Measurements from ENCODE around the gene TEX19. TPM values are rescaled to one million over a fixed set of nuclear protein-coding genes. Genes with fewer than 3 reads are reported as not detected.

TEX19 gene
- total and polyA plus RNA-seq, 9 of the 15 experiments (the other 6 are each of a cell fraction or from before 2014, with no cell fraction given): 0.10 to 4.9 (median 1.9) TPM

DNA sequence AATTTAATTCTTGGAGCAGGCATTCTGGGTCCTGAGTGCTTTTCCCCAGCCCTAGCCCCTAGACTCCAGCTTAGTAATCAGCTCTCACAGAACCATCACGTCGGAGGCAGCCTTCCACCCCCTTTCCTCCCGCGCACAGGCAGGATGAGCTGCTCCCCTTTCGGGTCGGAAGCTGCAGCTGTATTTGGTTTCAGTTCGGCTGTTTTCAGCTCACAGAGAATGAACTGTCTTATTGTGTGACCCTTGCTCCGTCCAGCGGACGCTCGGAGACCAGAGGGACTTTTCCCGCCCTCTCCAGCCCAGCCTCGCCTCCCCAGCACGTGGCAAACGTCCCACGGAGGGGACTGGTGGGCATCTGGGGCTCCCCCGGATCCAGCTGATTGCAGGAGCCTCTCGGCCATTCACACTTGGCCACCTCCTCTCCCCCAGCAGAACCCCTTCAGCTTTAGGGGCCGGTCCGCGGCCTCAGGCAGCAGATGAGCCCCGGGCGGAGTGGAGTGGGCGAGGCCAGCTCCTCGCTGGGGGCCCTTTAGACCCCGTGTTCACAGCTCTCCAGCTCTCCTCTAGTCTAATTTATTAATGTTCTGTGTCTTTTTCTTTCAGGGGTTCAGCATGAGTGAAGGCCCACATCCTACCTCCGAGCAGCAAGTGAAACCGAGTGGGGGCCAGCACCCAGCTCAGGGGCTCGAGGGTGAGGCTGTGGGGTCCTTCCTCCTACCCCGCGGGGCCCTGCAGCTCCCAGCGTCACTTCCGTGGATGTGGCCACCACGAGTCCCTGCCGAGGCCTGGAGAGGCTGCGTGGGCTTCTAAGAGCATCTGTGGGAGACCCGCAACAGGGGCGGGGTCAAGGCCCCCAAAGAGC, 11.7 kb downstream of the TEX19 start:
- DNase-seq (ENCODE audit: extremely low read depth in 1 of 4, low spot score in 3 of 4) (no peak), FAIRE-seq (no peak), ATAC-seq (no peak)
- no peaks in the 10 kb centered on the region for H3K79me2 ChIP-seq (ENCODE audit: control insufficient read depth, insufficient read depth, low read length)
- WGBS (ENCODE audit: insufficient coverage, low coverage, missing lambda C conversion rate): 77% methylated on average over 34 of the region's 38 CpGs
- H3K4me2 ChIP-seq (ENCODE audit: insufficient read depth, low read length): no peak overlapping the region
- intact Hi-C loops (cut with micrococcal nuclease): no loop called here
- peaks cover 9 to 41% of the 10 kb centered on the region in 2 experiments; a peak in 4 of 5 replicates for H3K4me1 ChIP-seq (replicated peaks in 1 of 2; ENCODE audit: control insufficient read depth in 2 of 2, insufficient read depth in 2 of 2, low read length in 2 of 2)
- ChIA-PET CTCF (ENCODE audit: low intra/inter-chr PET ratio) (no interaction called here), POLR2A (interaction anchor here (0.6 to 1.1 kb wide), 4 partner anchors 8 to 368 kb away, joined by 3 to 5 read pairs (median 3); no protein-coding TSS in a partner anchor)
- no peaks in the 10 kb centered on the region for H3K9me1 ChIP-seq (ENCODE audit: control insufficient read depth, insufficient read depth, low read length)
- H3K27ac ChIP-seq (ENCODE audit: extremely low read depth, low read depth, low read length): no peak overlapping the region
- H2AFZ ChIP-seq (ENCODE audit: low read depth, low read length): peak overlapping the region; percentile 56; the same call in 1 of the 2 replicates
- H4K20me1 ChIP-seq (replicated peaks; ENCODE audit: control insufficient read depth, insufficient read depth, low read length): no peaks in the 10 kb centered on the region
- H3K4me3 ChIP-seq: no peak overlapping the region
- no peaks in the 10 kb centered on the region for H3K9me3 ChIP-seq (replicated peaks; ENCODE audit: control insufficient read depth, insufficient read depth, low read depth, low read length)
- no peaks in the 10 kb centered on the region for H3K27me3 ChIP-seq (ENCODE audit: control insufficient read depth in 2 of 2, insufficient read depth in 2 of 2, low read length in 2 of 2)
- H3K36me3 ChIP-seq (ENCODE audit: control insufficient read depth, insufficient read depth, low read length): no peaks in the 10 kb centered on the region
- in situ Hi-C loops (cut with MboI): no loop called here
- TF ChIP-seq ZNF143 (CRISPR knock-in tag; IDR thresholded peaks at IDR 0.05) (no peak), E2F1 (CRISPR knock-in tag; IDR thresholded peaks at IDR 0.05) (no peak), L3MBTL2 (IDR thresholded peaks at IDR 0.05) (peak; percentile 17; the same call in 1 of the 2 replicates), SIX5 (IDR thresholded peaks at IDR 0.05; ENCODE audit: borderline replicate concordance in 1 of 2, insufficient read depth in 1 of 2, low read depth in 1 of 2, low read length in 2 of 2) (no peak), CHD2 (IDR thresholded peaks at IDR 0.05; ENCODE audit: low read depth, low read length) (no peak), HDAC6 (IDR thresholded peaks at IDR 0.05; ENCODE audit: low read depth, low read length) (no peak)
- TF ChIP-seq, protein P1, sequence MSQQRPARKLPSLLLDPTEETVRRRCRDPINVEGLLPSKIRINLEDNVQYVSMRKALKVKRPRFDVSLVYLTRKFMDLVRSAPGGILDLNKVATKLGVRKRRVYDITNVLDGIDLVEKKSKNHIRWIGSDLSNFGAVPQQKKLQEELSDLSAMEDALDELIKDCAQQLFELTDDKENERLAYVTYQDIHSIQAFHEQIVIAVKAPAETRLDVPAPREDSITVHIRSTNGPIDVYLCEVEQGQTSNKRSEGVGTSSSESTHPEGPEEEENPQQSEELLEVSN (IDR thresholded peaks at IDR 0.05; ENCODE audit: borderline replicate concordance in 1 of 2, extremely low read depth in 1 of 2, insufficient read depth in 1 of 2, insufficient read length in 1 of 2, low read depth in 1 of 2, low read length in 1 of 2, poor library complexity in 1 of 2, severe bottlenecking in 1 of 2): peak; percentile 36 to 75
- no TSS peak for BruUV-seq (replicated peaks)
- H3K9ac ChIP-seq (ENCODE audit: insufficient read depth in 1 of 2, low read depth in 2 of 2, low read length in 2 of 2): no peak overlapping the region
